Fibroblast of the aortic adventitia (primary cell): ENCODE data around the gene KLHL6. TPM values are rescaled to one million over a fixed set of nuclear protein-coding genes. Genes with fewer than 3 reads are reported as not detected.

Experiments
- DNase-seq: peaks from one replicate; pipeline ENCODE4 v3.0.0-alpha.2; 2010; ENCODE audit warnings: low read depth
- H3K4me3 ChIP-seq: 2 replicates; pipeline ENCODE4 v1.5.1; 2011; ENCODE audit warnings: low read depth, mild to moderate bottlenecking, control low read depth, low read length, moderate library complexity
- total RNA-seq: library from RNA; depleted of rRNA; stranded (reverse); fragments of >200 nt; gene quantifications from 2 replicates; pipeline ENCODE4 v1.2.3, GENCODE V29; 2012; ENCODE audit warnings: low replicate concordance
- TF ChIP-seq, protein P1 (sequence below): IDR thresholded peaks from 2 replicates; pipeline ENCODE4 v1.5.1; 2011; ENCODE audit warnings: mild to moderate bottlenecking, low read length, control low read depth, inconsistent platforms; ENCODE audit not compliant: insufficient read depth

KLHL6 gene
- total RNA-seq, 1 donor: not detected

DNA sequence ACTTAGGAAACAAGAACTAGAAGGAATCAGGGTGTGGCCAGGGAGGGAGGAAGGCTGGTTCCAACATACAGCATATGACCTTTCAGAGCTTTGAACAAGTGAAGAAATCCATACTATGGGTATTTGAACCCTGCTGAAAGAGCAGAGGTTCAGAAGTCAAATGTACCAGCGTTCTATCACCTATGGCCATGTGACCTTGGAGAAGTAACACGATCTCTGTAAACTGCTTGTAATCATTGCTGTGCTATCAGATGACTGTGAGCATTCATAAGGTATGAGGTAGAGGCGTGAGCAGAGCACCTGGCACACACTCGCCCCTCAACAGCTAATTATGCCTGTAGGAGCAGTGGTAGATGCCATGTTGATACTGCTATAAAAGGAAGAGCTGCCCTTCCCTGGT, 55.2 kb downstream of the KLHL6 start:
- H3K4me3 ChIP-seq: no peak overlapping the region
- TF ChIP-seq, protein P1, sequence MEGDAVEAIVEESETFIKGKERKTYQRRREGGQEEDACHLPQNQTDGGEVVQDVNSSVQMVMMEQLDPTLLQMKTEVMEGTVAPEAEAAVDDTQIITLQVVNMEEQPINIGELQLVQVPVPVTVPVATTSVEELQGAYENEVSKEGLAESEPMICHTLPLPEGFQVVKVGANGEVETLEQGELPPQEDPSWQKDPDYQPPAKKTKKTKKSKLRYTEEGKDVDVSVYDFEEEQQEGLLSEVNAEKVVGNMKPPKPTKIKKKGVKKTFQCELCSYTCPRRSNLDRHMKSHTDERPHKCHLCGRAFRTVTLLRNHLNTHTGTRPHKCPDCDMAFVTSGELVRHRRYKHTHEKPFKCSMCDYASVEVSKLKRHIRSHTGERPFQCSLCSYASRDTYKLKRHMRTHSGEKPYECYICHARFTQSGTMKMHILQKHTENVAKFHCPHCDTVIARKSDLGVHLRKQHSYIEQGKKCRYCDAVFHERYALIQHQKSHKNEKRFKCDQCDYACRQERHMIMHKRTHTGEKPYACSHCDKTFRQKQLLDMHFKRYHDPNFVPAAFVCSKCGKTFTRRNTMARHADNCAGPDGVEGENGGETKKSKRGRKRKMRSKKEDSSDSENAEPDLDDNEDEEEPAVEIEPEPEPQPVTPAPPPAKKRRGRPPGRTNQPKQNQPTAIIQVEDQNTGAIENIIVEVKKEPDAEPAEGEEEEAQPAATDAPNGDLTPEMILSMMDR: no peak
- DNase-seq: no peak

DNA sequence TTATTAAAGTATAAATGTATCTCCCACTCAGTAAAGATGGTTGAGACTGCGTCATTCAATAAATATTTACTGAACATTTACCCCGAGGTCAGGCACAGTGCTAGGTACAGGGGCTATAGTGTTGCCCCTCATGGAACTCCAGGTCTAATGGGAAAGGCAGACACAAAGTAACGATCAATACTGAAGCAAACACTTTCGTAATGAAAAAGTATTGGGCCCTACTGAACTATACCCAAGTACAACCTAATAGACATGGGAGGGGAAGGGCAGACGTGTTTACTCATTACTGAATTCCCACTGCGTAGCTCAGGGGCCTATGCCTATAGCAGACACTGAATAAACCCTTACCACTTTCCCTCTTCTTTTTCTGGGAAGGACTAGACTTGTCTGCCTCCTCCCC, 56.9 kb downstream of the KLHL6 start:
- H3K4me3 ChIP-seq: no peak overlapping the region
- DNase-seq: no peak
- TF ChIP-seq, protein P1: no peak

DNA sequence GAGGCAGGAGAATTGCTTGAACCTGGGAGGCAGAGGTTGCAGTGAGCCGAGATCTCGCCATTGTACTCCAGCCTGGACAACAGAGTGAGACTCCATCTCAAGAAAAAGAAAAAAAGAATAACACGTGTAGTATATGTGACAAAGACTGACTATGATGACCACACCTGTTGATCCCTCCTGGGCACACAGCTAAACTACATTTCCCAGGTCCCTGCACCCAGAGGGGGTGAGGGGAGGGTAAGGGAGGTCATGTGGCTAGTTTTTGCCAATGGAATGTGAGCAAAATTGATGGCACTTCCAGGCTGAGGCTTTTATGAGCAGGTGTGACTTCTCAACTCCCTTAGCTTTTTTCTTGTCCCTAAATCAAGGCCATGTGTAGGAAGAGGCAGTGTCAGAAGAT, 58.2 kb downstream of the KLHL6 start:
- DNase-seq: no peak
- TF ChIP-seq, protein P1: no peak

DNA sequence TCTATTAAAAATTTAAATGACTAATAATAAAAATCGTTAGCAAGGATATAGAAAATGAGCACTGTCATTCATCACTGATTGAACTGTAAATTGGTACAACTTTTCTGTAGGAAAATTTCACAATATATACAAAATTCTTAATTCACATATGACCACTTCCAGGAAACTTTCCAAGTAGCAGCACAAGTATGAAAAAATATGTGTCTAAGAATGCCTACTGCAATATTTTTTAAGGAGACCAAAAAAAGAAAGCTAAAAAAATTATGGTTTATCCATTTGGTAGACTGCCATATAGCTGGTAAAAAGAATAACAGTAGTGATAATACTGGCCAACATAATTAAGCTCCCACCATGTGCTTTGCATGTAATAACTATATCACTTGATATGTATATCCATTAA, 59.2 kb downstream of the KLHL6 start:
- DNase-seq: no peak
- H3K4me3 ChIP-seq: no peak overlapping the region
- TF ChIP-seq, protein P1: no peak

More for the DNA sequence above, 58.2 kb downstream of the KLHL6 start:
- H3K4me3 ChIP-seq: no peak overlapping the region

DNA sequence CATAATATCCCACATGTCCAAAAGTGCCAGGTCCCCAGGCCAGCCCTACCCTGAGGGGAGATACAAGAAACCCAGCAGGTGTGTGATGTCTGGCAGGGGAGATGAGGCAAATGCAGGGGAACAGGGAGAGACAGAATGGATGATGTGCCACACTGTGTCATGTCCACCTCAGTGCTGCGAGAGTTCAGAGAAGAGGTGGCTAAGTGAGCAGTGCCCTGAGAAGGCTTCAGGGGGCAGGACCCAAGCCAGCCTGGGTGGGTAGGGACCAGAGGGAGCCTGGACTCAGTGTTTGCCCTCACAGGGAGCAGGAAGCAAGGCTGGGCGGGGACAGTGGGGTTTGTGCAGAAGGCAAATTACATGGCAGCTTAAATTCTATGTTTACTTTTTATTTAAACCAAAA, 61.2 kb downstream of the KLHL6 start:
- TF ChIP-seq, protein P1: no peak
- no peak for DNase-seq
- H3K4me3 ChIP-seq: no peak overlapping the region

DNA sequence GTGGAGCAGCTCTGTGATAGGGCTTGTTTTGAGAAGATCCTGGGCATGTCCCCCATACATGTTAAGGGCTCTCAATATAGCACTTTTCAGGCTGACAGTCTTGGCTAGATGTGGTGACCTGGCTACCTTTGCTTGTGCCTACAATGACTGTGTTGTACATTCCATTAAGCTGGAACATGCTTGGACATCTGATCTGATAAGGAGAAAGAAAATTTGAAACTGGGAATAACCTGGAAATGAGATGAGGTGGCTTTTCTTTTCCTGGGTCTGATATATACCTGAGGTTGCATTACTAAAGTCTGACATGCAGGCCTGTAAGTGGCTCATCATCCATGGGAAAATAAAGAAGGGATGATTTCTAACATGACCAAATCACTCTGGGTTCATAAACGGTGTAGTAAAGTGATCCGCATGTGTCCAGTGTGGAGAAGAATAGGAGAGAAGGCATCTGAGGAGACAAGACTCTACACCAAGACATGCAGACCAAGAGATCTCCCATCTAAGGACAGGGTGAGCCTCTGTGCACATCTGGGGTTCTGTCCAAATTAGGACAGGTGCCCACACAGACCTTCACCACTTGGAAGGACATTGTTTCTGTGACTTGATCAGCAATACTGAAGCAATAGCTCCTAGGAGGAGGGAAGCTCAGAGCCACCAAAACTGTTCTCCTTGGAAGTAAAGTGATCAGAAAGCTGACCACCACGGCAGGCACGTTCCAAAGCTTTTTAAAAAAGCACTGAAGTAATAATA, 62.0 kb downstream of the KLHL6 start:
- TF ChIP-seq, protein P1: no peak
- DNase-seq: no peak
- no peak overlapping the region for H3K4me3 ChIP-seq

DNA sequence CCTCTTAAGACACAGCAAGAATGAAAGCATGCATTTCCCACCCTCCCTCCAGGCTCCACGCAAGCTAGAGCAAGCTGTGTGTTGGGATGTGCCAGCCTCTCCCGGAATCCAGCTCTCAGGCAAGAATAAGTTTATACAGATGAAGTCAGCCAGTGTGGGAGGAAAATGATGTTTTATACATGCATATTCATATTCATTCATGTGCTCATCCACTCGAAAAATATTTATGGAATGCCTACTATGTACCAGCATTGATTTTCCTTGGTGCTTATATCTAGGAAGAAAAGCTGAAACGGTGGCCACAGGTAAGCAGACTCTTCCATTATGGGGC, 62.7 kb downstream of the KLHL6 start:
- DNase-seq: no peak
- H3K4me3 ChIP-seq: no peak overlapping the region
- TF ChIP-seq, protein P1: no peak
